Measurements from ENCODE around the gene GIT2. TPM values are rescaled to one million over a fixed set of nuclear protein-coding genes. Genes with fewer than 3 reads are reported as not detected.

The GIT2 gene
- total and polyA plus RNA-seq, 2 of the 8 experiments (the other 6 are each of a cell fraction or from before 2014, with no cell fraction given) = 9.6 to 20.7 TPM

GRCh38 chr12:110042264-110042663, 46.1 kb upstream of the GIT2 start (continued):
- TF ChIP-seq RBBP5 (IDR thresholded peaks at IDR 0.05; ENCODE audit: borderline replicate concordance, low read depth, low read length) = no peak
